Measurements from ENCODE around the gene ACTL6B.

Gene ACTL6B

DNA sequence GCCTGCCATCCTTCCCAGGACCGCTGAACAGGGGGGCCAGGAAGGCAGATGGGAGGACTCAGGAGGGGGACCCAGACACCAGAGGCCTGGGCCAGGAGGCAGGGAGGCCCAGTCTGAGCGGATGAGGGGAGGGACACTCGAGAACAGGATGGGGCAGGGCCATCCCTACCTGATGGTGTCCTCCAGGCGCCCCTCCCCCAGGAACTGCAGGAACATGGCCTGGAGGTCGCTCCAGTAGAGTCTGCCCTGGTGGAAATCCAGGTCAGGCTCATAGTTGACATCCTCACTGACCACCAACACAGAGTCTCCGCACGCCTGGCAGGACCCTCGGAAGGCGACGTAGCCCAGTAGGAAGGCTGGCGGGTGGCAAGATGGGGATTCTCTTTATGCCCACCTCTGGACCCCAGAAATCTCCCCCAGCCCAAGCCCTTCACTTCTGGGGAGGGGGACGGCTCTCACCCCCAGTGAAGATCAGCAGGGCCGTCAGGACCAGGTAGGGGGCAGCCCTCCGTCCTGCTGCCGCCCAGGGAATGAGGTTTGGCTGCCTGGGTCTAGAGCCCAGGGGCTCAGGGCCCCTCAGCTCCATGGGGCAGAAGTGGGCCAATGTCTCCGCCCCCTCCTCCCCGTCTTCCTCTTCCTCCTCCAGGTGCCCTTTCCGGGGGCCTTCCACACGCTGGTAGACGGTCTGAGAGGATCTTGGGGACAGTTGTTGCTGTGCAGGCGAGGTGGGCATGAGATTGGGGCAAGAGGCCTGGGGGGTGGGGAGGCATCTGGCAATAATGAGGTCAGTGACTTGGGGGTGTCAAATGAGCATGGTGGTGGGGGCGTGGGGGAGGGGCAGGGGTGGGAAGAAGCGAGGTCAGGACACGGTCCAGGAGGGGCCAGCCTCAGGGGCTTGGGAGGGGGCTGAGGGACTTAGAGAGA lies 15.5 kb downstream of the ACTL6B start:
- no peak for DNase-seq (ENCODE audit: low read depth, low spot score)
- no peak overlapping the region for H3K4me3 ChIP-seq (ENCODE audit: low read length)

DNA sequence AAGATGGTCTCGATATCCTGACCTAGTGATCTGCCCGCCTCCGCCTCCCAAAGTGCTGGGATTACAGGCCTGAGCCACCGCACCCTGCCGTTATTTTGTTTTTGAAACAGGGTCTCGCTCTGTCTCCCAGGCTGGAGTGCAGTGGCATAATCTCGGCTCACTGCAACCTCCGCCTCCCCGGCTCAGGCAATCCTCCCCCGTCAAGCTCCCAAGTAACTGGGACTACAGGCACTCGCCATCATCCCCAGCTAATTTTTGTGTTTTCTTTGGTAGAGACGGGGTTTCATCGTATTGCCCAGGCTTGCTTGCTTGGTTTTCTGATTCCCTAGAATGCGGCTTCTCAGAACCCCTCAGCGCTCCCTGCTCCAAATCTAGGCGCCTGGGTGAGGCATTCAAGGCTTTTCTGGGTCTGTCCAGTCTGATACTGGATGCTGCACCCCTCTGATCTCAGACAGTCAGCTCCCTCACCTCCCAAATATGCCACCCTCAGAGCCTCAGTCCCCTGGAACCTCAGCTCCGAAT lies 16.2 kb downstream of the ACTL6B start:
- H3K4me3 ChIP-seq (ENCODE audit: low read length): no peak overlapping the region
- no peak for DNase-seq (ENCODE audit: low read depth, low spot score)

DNA sequence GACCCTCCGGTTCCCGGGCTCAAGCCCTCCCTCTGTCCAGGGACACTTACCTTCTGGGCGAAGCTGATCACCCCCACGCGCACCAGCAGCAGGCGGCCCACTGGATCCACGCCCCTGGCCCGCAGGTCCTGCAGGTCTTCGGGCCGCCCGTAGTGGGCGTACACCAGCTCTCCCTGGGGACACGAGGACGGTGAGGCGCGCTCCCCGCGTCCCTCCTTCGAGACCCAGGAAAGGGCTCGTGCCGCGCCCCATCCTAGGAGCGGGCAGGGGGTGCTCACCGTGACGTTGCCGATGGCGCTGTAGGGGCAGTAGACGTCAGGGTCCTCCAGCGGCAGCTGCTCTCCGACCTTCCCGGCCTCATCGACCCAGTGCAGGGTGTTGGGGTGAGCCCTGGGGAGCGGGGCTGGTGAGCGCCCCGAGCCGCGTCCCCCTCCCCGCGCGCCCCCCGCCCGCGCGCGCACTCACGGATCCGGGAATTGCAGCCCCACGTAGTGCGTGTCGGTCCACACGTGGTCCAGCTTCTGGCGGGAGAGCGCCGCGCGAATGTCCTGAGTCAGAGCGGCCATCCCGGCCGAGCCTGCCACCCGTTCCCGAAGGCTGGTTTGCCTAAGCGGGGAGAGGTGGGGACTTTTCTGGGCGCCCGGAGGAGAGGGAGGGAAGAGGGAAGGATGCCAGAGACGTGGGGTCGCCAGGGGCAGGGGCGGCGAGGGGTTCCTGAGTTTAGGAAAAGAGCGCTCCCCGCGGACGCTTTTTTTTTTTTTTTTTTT lies 23.1 kb downstream of the ACTL6B start:
- no peak for DNase-seq (ENCODE audit: low read depth, low spot score)

DNA sequence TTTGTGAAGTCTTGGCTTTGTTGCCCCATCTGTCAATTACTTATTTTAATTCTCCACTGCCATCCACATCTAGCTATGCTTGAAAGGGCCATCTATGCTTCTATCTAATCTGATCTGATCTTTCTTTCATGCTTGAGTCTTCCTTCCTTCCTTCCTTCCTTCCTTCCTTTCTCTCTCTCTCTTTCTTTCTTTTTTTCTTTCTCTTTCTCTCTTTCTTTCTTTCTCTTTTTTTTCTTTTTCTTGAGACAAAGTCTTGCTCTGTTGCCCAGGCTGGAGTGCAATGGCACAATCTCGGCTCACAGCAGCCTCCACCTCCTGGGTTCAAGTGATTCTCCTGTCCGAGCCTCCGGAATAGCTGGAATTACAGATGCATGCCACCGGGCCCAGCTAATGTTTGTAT lies 26.2 kb downstream of the ACTL6B start:
- no peak for DNase-seq (ENCODE audit: low read depth, low spot score)
- no peak overlapping the region for H3K4me3 ChIP-seq (ENCODE audit: low read length)

More for the DNA sequence above, 23.1 kb downstream of the ACTL6B start:
- H3K4me3 ChIP-seq (ENCODE audit: low read length): peak overlapping the region; percentile 37

DNA sequence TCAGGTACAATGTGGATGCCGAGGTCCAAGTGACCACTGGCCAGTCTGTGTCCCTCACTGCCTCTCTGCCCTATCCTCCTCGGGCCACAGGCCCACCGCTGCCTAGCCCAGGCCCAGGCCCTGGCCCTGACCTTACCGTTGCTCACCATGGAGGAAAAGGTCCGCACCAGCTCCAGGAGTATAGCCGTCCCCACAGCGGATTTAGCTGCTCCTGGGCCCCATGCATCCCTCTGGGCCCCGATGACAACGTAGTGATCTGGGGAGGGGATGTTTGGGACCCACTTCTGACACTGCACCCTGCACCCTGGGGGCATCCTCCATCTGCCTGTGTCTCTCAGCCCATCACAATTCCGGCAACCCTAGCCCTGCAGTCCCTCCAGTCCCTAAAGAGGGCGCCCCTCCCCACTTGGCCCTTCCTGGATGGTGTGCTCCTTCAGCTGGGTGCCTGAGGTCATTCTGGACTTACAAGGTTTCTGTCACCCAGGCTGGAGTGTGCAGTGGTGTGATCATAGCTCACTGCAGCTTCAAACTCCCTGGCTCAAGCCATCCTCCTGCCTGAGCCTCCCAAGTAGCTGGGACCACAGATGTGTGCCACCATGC lies 27.0 kb downstream of the ACTL6B start:
- DNase-seq (ENCODE audit: low read depth, low spot score): no peak

DNA sequence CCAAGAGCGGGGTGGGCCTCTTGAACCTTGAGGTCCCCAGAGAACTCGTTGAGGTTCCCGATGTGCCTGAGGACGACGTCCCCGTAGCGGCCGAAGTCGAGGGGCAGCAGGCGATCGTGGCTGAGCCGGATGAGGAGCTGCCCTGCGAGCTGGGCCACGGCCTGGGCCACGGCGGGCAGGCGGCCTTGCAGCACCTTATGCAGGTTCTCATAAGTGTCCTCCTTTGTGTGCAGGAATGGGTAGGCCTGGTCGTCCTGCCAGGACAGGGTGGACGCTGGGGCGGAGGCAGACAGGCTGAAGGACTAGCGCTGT lies 29.1 kb downstream of the ACTL6B start:
- peak overlapping the region; percentile 57 for H3K4me3 ChIP-seq (ENCODE audit: low read length)
- DNase-seq (ENCODE audit: low read depth, low spot score): no peak

More for the DNA sequence above, 27.0 kb downstream of the ACTL6B start:
- no peak overlapping the region for H3K4me3 ChIP-seq (ENCODE audit: low read length)

DNA sequence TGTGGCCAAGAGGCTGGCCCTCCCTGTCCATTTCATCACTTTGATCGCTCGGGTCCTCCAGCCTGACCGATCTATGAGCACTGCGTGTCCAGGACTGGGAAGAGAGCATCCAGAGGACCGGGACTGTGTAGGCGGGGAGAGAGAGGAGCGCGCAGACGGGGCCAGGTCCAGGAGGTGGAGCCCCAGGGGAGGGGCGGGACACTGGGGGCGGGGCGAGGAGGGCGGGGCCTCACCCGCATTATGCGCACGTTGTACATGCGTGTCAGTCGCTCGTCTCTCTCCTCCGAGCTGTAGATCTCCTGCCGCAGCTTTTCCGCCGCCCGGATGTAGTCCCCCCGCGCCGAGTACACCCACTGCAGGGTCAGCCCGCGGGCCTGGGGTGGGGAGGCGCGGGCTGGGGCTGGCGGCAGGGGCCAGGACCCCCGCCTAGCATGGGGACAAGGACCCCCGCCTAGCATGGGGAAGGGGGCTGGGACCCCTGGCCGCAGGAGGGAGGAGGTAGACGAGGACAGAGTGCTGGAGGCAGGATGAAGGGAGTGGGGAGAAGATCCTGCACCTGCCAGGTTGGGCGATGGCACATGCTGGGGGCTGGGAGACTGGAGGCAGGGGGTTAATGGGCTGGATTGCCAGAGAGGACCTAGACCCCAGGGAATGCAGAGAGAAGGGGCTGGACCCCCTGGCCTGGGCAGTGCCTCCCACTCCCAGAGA lies 29.6 kb downstream of the ACTL6B start:
- peak overlapping the region; percentile 57 for H3K4me3 ChIP-seq (ENCODE audit: low read length)
- peak; percentile 88 for DNase-seq (ENCODE audit: low read depth, low spot score)

DNA sequence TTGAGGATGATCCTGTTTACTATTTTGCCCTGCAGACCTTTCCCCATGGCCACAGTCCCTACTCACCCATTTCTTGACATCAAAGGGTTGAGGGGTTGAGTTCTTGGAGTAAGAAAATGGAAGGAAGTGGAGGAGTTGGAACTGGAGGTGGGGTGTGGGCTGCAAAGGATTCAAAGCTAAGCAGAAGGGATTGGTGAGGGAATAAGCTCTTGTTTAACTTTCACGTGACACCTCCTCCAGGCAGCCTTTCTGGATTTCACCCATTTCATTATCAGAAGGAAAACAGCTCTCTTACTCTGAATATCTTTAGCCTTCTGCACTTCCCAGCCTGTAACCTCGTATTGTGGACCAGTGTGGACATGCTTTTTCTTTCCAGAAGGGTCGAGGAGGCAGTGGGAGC lies 30.2 kb downstream of the ACTL6B start:
- no peak for DNase-seq (ENCODE audit: low read depth, low spot score)
- peak overlapping the region; percentile 57 for H3K4me3 ChIP-seq (ENCODE audit: low read length)

DNA sequence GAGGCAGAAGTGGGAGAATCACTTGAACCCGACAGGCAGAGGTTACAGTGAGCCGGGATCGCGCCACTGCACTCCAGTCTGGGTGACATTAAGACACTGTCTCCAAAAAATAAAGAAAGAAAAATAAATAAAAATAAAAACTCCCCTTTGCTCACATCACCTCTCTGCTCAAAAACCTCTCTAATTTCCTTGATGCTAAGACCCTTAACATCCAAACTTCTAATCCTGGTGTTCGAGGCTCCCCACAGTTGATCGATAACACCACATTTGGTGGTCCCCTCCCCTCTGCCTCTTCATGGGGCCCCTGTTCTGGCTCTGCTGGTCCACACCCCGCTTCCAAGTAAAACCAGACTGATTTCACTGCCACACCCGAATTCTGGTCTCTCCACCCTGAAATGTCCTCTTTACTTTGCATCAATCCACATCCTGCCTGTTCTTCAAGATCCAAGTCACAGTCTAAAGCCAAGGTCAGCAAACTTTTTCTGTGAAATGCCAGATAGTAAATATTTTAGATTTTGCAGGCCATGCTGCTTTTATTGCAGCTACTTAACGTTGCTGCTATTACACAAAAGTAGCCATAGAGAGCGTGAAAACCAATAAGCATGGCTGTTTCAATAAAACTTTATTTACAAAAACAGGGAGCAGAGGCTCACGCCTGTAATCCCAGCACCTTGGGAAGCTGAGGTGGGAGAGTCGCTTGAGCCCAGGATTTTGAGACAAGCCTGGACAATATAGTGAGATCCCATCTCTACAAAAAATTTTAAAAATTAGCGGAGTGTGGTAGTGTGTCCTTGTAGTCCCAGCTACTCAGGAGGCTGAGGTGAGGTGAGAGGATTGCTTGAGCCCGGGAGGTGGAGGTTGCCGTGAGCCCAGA lies 32.1 kb downstream of the ACTL6B start:
- no peak overlapping the region for H3K4me3 ChIP-seq (ENCODE audit: low read length)
- no peak for DNase-seq (ENCODE audit: low read depth, low spot score)

DNA sequence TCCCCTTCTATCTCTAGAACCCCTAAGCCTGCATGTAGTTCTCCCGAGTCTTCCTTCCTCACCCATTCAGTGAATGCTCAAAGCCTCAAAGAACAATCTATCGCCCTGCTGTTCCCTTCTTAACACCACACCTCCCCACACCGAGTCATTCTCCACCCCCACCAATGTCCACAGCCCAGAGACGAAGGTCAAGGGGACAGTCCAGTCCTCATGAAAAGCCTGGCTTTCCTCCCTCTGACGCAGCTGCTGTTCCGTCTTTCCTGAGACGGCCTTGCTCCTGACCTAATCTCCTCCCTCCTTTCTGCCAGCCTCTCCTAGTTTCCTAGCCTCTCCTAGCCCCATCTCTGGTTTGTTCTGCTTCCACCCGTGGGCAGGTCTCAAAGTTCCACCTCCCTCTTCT lies 34.7 kb downstream of the ACTL6B start:
- DNase-seq (ENCODE audit: low read depth, low spot score): no peak

DNA sequence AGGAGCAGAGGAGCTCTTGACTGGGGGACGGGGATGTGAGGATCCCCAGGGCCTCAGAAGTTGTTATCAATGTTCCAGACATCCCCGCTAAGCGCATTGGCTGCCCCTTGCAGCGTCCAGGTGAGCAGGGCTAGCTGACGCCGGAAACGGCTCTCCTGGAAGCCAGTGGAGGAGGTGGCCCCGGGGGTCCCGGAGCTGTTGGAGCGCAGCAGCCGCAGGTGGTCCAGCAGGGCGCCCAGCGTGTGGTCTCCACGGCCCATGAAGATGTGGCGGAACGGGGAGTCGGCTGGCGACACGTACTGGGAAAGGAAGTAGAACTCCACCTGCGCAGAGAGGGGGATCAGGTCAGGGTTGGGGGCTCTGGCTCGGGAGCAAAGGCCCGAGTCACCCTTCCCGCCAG lies 35.4 kb downstream of the ACTL6B start:
- DNase-seq (ENCODE audit: low read depth, low spot score): no peak
- no peak overlapping the region for H3K4me3 ChIP-seq (ENCODE audit: low read length)

More for the DNA sequence above, 34.7 kb downstream of the ACTL6B start:
- H3K4me3 ChIP-seq (ENCODE audit: low read length): no peak overlapping the region

DNA sequence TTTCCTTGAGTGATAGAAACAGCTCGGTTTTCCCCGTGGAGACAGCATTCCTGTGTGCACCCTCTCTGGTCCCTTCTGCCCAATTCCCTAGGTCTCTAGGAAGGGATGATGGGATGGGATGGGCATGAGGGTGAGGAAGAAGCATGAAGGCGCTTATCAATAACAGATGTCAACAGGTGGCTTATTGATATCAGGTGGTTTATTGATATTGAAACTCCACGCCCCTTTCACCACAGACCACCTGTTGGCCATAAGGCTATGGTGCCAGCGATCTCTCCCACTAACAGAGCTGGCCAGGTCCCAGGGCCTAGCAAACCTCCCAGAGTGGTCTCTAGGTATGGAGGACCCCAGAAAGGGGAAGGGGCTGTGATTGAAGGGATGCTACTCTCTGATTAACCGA lies 36.0 kb downstream of the ACTL6B start:
- no peak overlapping the region for H3K4me3 ChIP-seq (ENCODE audit: low read length)
- no peak for DNase-seq (ENCODE audit: low read depth, low spot score)

DNA sequence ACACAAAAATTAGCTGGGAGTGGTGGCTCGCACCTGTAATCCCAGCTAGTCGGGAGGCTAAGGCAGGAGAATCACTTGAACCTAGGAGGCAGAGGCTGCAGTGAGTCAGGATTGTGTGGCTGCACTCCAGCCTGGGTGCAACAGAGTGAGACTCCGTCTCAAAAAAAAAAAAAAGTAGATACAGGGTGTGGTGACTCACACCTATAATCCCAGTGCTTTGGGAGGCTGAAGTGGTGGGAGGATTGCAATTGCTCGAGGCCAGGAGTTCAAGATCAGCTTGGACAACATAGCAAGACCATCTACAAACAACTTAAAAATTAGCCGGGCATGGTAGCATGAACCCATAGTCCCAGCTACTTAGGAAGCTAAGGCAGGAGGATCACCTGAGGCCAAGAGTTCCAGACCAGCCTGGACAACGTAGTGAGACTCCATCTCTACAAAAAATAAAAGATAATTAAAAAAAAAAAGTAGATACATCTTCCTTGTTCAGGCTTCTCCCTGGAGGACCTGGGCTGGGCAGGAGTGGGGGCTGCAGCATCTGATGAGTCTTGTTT lies 41.9 kb downstream of the ACTL6B start:
- no peak overlapping the region for H3K4me3 ChIP-seq (ENCODE audit: low read length)
- no peak for DNase-seq (ENCODE audit: low read depth, low spot score)

DNA sequence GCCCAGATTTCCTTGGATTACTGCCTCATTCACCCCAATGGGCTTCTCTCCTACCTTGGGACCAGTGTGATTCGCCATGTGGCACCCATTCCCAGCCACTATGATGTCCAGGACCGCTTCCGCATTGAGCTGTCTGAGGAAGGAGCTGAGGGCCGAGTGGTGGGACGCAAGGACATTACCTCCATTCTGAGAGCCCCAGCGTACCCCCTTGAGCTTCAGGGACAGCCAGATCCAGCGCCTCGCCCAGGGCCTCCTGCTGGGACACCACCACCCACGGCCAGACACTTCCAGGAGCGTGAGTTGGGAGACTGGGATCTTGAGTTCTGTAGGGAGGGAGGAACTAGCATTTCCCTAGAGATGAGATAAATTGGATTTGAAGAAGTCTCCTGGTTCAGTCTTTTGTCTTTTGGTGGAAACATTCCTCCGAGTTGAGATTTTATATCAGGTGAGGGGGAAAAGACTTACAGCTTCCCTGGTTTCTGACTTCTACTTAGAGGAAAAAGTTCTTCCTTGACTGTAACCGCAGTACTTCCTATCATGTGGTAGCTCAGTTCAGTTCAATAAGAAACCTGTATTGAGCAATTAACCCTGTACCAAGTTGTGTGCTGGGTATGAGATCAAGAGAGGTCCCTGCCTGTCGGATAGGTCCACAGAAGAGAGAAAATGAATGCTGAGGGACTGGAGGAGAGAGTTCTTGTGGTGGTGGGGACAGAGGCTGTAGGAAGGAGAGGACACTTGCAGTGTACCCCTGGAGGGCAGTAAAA lies 42.7 kb downstream of the ACTL6B start:
- DNase-seq (ENCODE audit: low read depth, low spot score): peak; percentile 45
- no peak overlapping the region; the same call in 1 of the 2 replicates for H3K4me3 ChIP-seq (ENCODE audit: low read length)

DNA sequence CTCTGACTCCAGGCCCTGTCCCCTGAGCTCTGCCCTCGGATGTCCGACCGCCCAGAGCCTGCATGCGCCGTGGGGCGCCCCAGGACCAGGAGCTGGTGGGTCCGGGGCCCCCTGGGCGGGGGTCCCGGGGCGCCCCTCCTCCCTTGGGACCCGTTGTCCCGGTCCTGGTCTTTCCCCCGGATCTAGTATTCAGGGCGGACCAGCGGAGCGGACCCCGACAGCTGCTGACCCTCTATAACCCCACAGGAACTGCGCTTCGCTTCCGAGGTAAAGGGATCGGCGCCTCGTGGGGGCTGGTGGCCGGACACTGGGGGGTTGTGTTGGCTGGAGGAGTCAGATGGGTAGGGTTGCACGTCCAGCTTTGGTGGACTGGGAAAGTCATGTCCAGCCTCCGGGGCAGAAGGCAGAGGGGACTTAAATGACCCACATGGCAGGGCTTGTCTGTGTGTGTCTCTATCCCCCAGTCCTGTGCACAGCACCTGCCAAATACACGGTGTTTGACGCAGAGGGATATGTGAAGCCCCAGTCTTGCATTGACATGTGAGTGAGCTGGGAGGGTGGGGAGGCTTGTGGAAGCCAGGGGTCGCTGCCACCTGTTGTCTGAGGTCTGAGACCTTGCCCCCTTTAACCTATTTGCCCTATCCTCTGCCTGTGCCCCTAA lies 43.4 kb downstream of the ACTL6B start:
- DNase-seq (ENCODE audit: low read depth, low spot score): no peak
- H3K4me3 ChIP-seq (ENCODE audit: low read length): peak overlapping the region; percentile 67

DNA sequence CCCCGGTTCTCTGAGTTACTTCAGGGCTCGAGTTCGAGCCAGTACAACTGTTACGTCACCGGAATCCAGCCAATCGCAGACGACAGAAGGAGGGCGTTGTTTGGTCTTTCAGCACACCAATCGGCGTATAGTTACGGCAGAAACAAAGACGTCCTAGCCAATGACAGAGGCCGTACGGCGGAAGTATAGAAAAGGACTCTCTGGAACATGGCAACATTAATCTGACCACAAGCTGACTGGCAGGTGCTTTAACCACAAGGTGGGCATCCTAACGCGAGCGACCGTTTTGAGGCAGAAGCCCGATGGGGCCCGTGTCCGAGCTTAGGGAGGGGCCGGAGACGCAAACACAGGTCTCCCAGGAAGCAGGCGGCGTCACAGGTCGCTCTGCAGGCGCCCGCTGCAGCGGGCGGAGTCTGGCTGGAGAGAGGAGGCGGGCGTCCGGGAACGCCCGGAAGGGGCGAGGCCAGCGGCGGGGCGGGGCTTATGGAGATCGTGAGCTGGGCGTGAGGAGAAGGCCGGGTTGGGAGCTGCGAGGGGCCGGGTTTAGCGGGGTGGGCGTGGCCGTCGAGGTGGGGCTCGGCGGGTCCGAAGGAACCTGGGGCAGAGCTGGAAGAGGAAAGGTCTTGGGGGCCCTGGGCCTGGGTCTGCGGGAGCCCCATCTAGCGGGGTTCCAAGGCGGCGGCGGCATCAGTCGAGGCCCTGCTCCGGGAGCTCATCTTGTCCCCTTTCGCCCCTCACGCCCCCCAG lies 44.1 kb downstream of the ACTL6B start, which contains the start of gene MOSPD3:
TSS of gene MOSPD3 (plus strand) at position 558 of the 747 bp plus-strand sequence. CDS start 252 bp downstream, outside the sequence.
- peak; percentile 100 for DNase-seq (ENCODE audit: low read depth, low spot score)
- H3K4me3 ChIP-seq (ENCODE audit: low read length): peak within 1 kb of the TSS; percentile 67

Data from Jurkat, Clone E6-1 (cell line).